ENCODE data around the gene PLEKHD1.

The PLEKHD1 gene

GRCh38 chr14:69500096-69500495 is 15.6 kb downstream of the PLEKHD1 start:
- H3K4me1 ChIP-seq (ENCODE audit: control insufficient read depth, insufficient read depth, low read length) = peaks cover 2% of the 10 kb centered on the region
- H3K36me3 ChIP-seq (ENCODE audit: control insufficient read depth, insufficient read depth, low read length) = no peaks in the 10 kb centered on the region
- H3K9ac ChIP-seq (ENCODE audit: low read length) = no peak overlapping the region
- peaks cover 8% of the 10 kb centered on the region for H3K27me3 ChIP-seq (ENCODE audit: control insufficient read depth, insufficient read depth, low read length)
- H3K4me3 ChIP-seq (ENCODE audit: low read length) = no peak overlapping the region
- no peaks in the 10 kb centered on the region for H3K9me3 ChIP-seq (ENCODE audit: control insufficient read depth, low read length)

GRCh38 chr14:69500736-69501135 is 16.2 kb downstream of the PLEKHD1 start:
- H3K36me3 ChIP-seq (ENCODE audit: control insufficient read depth, insufficient read depth, low read length) = no peaks in the 10 kb centered on the region
- no peak overlapping the region for H3K9ac ChIP-seq (ENCODE audit: low read length)

DNA sequence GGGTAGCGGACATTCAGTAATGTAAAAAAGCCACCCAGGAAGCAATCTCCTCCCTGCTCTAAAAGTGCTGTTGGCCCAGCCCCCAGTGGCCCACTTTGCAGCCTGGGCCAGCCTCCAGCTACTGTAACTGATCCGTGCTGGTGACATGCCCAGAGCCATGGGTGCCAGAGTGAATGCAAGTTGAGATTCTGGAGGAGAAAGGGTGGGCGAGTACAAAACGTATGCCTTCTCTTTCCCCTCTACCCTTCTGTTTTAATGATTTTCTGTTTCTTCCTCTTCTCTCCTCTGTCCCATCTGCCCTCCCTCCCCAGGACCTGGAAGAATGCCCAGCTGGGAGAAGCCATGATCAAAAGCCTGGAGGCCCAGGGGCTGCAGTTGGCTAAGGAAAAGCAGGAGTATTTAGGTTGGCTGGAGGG is 16.9 kb downstream of the PLEKHD1 start:
- Histone ChIP-seq H3K9me3 (ENCODE audit: control insufficient read depth, low read length) (no peaks in the 10 kb centered on the region), H3K4me1 (ENCODE audit: control insufficient read depth, insufficient read depth, low read length) (peaks cover 14% of the 10 kb centered on the region), H3K27me3 (ENCODE audit: control insufficient read depth, insufficient read depth, low read length) (peaks cover 8% of the 10 kb centered on the region), H3K4me3 (ENCODE audit: low read length) (no peak overlapping the region), H3K9ac (ENCODE audit: low read length) (no peak overlapping the region), H3K36me3 (ENCODE audit: control insufficient read depth, insufficient read depth, low read length) (no peaks in the 10 kb centered on the region)

More at GRCh38 chr14:69500736-69501135, 16.2 kb downstream of the PLEKHD1 start:
- no peaks in the 10 kb centered on the region for H3K9me3 ChIP-seq (ENCODE audit: control insufficient read depth, low read length)
- no peak overlapping the region for H3K4me3 ChIP-seq (ENCODE audit: low read length)
- peaks cover 8% of the 10 kb centered on the region for H3K27me3 ChIP-seq (ENCODE audit: control insufficient read depth, insufficient read depth, low read length)
- H3K4me1 ChIP-seq (ENCODE audit: control insufficient read depth, insufficient read depth, low read length) = peaks cover 9% of the 10 kb centered on the region

DNA sequence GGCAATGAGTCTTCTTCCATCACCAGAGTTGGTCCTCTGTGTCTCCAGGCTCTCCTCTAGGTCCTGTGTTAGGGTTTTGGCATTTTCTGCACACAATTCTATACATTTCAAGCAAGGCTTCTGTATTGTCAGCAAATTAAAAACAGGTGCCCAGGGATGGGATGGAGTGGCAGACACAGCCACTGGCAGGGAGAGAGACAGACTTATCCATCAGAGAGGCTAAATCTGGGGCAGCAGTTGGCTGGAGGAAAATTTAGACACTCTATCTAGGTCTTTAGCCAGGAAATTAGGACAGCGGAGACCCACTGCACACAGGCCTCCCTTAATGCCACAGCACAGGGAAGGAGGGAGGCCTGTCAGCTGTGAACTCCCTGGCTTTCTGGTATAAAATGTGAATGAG is 20.2 kb downstream of the PLEKHD1 start:
- Histone ChIP-seq H3K9ac (ENCODE audit: low read length) (no peak overlapping the region), H3K4me1 (ENCODE audit: control insufficient read depth, insufficient read depth, low read length) (peaks cover 14% of the 10 kb centered on the region), H3K9me3 (ENCODE audit: control insufficient read depth, low read length) (no peaks in the 10 kb centered on the region), H3K36me3 (ENCODE audit: control insufficient read depth, insufficient read depth, low read length) (no peaks in the 10 kb centered on the region), H3K4me3 (ENCODE audit: low read length) (no peak overlapping the region), H3K27me3 (ENCODE audit: control insufficient read depth, insufficient read depth, low read length) (peaks cover 2% of the 10 kb centered on the region)

GRCh38 chr14:69505338-69506240 is 21.1 kb downstream of the PLEKHD1 start:
- Histone ChIP-seq H3K4me3 (ENCODE audit: low read length) (no peak overlapping the region), H3K4me1 (ENCODE audit: control insufficient read depth, insufficient read depth, low read length) (peaks cover 14% of the 10 kb centered on the region), H3K27me3 (ENCODE audit: control insufficient read depth, insufficient read depth, low read length) (no peaks in the 10 kb centered on the region), H3K9me3 (ENCODE audit: control insufficient read depth, low read length) (no peaks in the 10 kb centered on the region), H3K36me3 (ENCODE audit: control insufficient read depth, insufficient read depth, low read length) (no peaks in the 10 kb centered on the region), H3K9ac (ENCODE audit: low read length) (no peak overlapping the region)

DNA sequence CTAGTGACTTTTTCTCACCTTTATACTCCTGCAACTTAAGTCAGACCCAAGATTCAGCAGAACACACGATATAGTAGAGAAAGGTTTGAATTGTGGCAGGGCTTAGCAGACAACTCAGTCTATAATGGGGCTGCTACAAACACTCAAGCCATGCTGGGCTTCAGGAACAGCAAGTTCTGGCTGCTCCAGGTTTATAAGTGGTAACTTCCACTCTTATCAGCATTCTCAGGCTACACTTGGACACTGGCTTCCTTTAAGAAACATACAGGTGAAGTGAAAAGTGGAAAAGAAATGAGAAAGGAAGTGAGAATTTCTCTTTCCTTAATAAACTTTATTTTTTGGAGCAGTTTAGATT is 21.7 kb downstream of the PLEKHD1 start:
- no peaks in the 10 kb centered on the region for H3K9me3 ChIP-seq (ENCODE audit: control insufficient read depth, low read length)
- H3K36me3 ChIP-seq (ENCODE audit: control insufficient read depth, insufficient read depth, low read length) = no peaks in the 10 kb centered on the region
- no peaks in the 10 kb centered on the region for H3K27me3 ChIP-seq (ENCODE audit: control insufficient read depth, insufficient read depth, low read length)
- no peak overlapping the region for H3K4me3 ChIP-seq (ENCODE audit: low read length)
- no peak overlapping the region for H3K9ac ChIP-seq (ENCODE audit: low read length)
- H3K4me1 ChIP-seq (ENCODE audit: control insufficient read depth, insufficient read depth, low read length) = peaks cover 14% of the 10 kb centered on the region

DNA sequence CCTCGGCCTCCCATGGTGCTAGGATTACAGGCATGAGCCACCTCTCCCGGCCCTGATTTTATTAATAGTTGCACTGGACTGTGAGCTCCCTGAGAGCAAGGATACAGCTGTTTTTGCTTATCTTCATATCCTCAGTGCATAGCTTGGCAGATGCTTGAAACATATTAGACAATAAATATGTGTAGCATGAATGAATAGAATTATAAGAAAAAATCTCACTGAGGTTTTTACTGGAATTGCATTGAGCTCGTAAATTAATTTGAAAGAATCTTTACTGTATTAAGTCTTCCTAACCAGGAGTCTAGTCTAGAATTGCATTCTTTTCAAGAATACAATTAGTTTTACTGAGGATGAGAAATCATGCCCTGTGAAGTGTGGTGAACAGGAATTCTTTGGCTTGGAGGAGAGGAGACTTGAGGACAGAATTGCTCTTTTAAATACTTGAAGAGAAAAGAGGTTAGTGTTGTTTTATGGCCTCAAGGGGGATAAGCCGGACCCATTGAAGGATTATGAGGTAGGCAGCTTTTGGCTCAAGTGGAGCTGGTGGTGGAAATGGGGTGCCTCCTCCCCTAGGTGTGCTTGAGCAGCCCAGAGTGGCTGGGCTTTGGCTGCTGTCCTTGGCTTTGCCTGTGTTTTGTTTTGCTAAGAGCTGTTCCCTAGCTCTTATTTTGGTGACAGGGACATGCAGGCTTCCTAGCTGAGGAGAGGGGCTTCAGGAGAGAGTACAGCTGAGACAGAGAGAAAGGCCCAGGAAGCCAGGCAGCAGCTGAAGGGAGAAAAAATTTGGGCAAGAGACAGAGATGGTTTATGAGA is 34.0 kb downstream of the PLEKHD1 start:
- Histone ChIP-seq H3K9me3 (ENCODE audit: control insufficient read depth, low read length) (no peaks in the 10 kb centered on the region), H3K4me3 (ENCODE audit: low read length) (no peak overlapping the region), H3K4me1 (ENCODE audit: control insufficient read depth, insufficient read depth, low read length) (no peaks in the 10 kb centered on the region), H3K27me3 (ENCODE audit: control insufficient read depth, insufficient read depth, low read length) (no peaks in the 10 kb centered on the region), H3K9ac (ENCODE audit: low read length) (no peak overlapping the region), H3K36me3 (ENCODE audit: control insufficient read depth, insufficient read depth, low read length) (no peaks in the 10 kb centered on the region)

DNA sequence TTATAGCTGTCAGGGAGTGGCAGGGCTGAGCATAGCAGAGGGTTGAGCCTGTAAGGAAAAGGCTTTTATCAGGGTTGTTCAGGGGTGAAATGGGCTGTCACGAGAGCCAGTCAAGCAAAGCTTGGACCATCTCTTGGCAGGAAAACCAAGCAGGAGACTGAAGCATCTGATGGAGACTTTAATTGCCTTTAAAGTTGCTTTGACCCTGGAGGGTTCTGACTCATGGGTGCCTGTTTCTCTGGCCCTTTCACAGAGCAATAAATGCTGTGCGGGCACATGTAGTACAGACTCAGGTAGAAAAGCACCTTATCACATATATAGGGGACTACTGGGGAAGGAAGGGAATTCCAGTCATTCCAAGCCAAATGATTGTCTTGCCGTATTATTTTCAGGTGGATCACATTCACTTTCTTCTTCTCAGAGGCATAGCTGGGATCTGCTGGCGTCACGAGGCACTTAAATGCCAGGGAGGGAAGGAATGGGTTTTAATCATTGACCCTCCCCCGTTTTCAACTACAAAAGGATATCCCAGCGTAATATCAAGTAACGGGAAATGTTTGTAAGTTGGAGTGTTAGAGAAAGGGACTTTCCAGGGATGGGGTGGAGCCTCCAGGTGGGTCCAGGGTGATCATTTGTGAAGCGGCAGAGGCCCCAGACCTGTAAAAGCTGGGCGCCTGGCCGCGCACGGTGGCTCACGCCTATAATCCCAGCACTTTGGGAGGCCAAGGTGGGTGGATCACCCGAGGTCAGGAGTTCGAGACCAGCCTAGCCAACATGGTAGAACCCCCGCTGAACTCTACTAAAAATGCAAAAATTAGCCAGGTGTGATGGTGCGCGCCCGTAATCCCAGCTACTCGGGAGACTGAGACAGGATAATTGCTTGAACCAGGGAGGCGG is 34.9 kb downstream of the PLEKHD1 start:
- Histone ChIP-seq H3K4me1 (ENCODE audit: control insufficient read depth, insufficient read depth, low read length) (no peaks in the 10 kb centered on the region), H3K27me3 (ENCODE audit: control insufficient read depth, insufficient read depth, low read length) (no peaks in the 10 kb centered on the region), H3K9me3 (ENCODE audit: control insufficient read depth, low read length) (no peaks in the 10 kb centered on the region), H3K4me3 (ENCODE audit: low read length) (no peak overlapping the region), H3K9ac (ENCODE audit: low read length) (no peak overlapping the region), H3K36me3 (ENCODE audit: control insufficient read depth, insufficient read depth, low read length) (no peaks in the 10 kb centered on the region)

GRCh38 chr14:69522026-69522425 is 37.5 kb downstream of the PLEKHD1 start:
- H3K9ac ChIP-seq (ENCODE audit: low read length) = no peak overlapping the region
- H3K27me3 ChIP-seq (ENCODE audit: control insufficient read depth, insufficient read depth, low read length) = no peaks in the 10 kb centered on the region
- no peak overlapping the region for H3K4me3 ChIP-seq (ENCODE audit: low read length)
- no peaks in the 10 kb centered on the region for H3K4me1 ChIP-seq (ENCODE audit: control insufficient read depth, insufficient read depth, low read length)
- H3K36me3 ChIP-seq (ENCODE audit: control insufficient read depth, insufficient read depth, low read length) = no peaks in the 10 kb centered on the region
- H3K9me3 ChIP-seq (ENCODE audit: control insufficient read depth, low read length) = no peaks in the 10 kb centered on the region

GRCh38 chr14:69525896-69526295 is 41.4 kb downstream of the PLEKHD1 start:
- H3K4me1 ChIP-seq (ENCODE audit: control insufficient read depth, insufficient read depth, low read length) = peaks cover 16% of the 10 kb centered on the region
- no peak overlapping the region for H3K9ac ChIP-seq (ENCODE audit: low read length)
- no peak overlapping the region for H3K4me3 ChIP-seq (ENCODE audit: low read length)
- no peaks in the 10 kb centered on the region for H3K36me3 ChIP-seq (ENCODE audit: control insufficient read depth, insufficient read depth, low read length)
- H3K27me3 ChIP-seq (ENCODE audit: control insufficient read depth, insufficient read depth, low read length) = no peaks in the 10 kb centered on the region
- no peaks in the 10 kb centered on the region for H3K9me3 ChIP-seq (ENCODE audit: control insufficient read depth, low read length)

GRCh38 chr14:69527635-69528034 is 43.1 kb downstream of the PLEKHD1 start:
- Histone ChIP-seq H3K4me3 (ENCODE audit: low read length) (no peak overlapping the region), H3K9ac (ENCODE audit: low read length) (no peak overlapping the region), H3K4me1 (ENCODE audit: control insufficient read depth, insufficient read depth, low read length) (peaks cover 26% of the 10 kb centered on the region), H3K9me3 (ENCODE audit: control insufficient read depth, low read length) (no peaks in the 10 kb centered on the region), H3K27me3 (ENCODE audit: control insufficient read depth, insufficient read depth, low read length) (no peaks in the 10 kb centered on the region), H3K36me3 (ENCODE audit: control insufficient read depth, insufficient read depth, low read length) (no peaks in the 10 kb centered on the region)

All from mucosa of stomach (tissue), 1 donor.